HepG2 (cell line): ENCODE data around the gene TMEFF1. TPM values are rescaled to one million over a fixed set of nuclear protein-coding genes. Genes with fewer than 3 reads are reported as not detected.

Experiments used
- HNRNPLL ChIP-seq: fragments of 200-400 bp; formaldehyde crosslinking; IDR thresholded peaks from 2 replicates; pipeline ENCODE4 v1.6.1; 2017; ENCODE audit warnings: mild to moderate bottlenecking, low read depth, low read length; ENCODE audit not compliant: poor library complexity, severe bottlenecking
- KIAA2018 ChIP-seq: sonication (generic); formaldehyde crosslinking; IDR thresholded peaks from 2 replicates; pipeline ENCODE4 v1.5.0; 2020; ENCODE audit warnings: mild to moderate bottlenecking, missing genetic modification reagents, borderline replicate concordance
- NFKB2 ChIP-seq: sonication (generic); formaldehyde crosslinking; IDR thresholded peaks from 2 replicates; pipeline ENCODE4 v1.4.0; 2020; ENCODE audit warnings: missing genetic modification reagents, borderline replicate concordance
- PHF21A ChIP-seq: sonication (generic); formaldehyde crosslinking; IDR thresholded peaks from 2 replicates; pipeline ENCODE4 v1.5.0; 2020; ENCODE audit warnings: mild to moderate bottlenecking, missing genetic modification reagents
- STAG1 ChIP-seq: sonication (generic); formaldehyde crosslinking; IDR thresholded peaks from 2 replicates; pipeline ENCODE4 v1.4.0; 2020; ENCODE audit warnings: missing genetic modification reagents
- TAF1 ChIP-seq: sonication (generic); formaldehyde crosslinking; IDR thresholded peaks from 2 replicates; pipeline ENCODE4 v1.4.0; 2020; ENCODE audit warnings: missing genetic modification reagents
- USF2 ChIP-seq, 2 experiments: sonication (generic) in 1 of 2; formaldehyde crosslinking in 1 of 2; IDR thresholded peaks; 2 replicates each; pipeline versions ENCODE4 v1.5.1 to v1.6.1; 2011 to 2020; ENCODE audit warnings: borderline replicate concordance in 1 of 2, low read depth in 1 of 2, low read length in 1 of 2, mild to moderate bottlenecking in 1 of 2, missing genetic modification reagents in 1 of 2, moderate library complexity in 1 of 2
- ZHX1 ChIP-seq: sonication (generic); formaldehyde crosslinking; IDR thresholded peaks from 2 replicates; pipeline ENCODE4 v1.8.1; 2022; ENCODE audit warnings: low read depth, mild to moderate bottlenecking, missing genetic modification reagents
- ZNF674 ChIP-seq: sonication (generic); formaldehyde crosslinking; IDR thresholded peaks from 2 replicates; pipeline ENCODE4 v1.5.0; 2020; ENCODE audit warnings: low read depth, mild to moderate bottlenecking, missing genetic modification reagents
- ZNF687 ChIP-seq: sonication (generic); formaldehyde crosslinking; IDR thresholded peaks from 2 replicates; pipeline ENCODE4 v1.5.1; 2020; ENCODE audit warnings: mild to moderate bottlenecking, missing genetic modification reagents, moderate library complexity
- polyA plus RNA-seq, 8 experiments: library from polyadenylated mRNA; depleted of rRNA in 3 of 8; stranded (reverse) in 7 of 8; unstranded in 1 of 8; fragments of >200 nt; fragmentation: Illumina TruSeq in 4 of 8; extraction: Trizol in 4 of 8; gene quantifications; 2 replicates each; pipeline versions ENCODE4 v1.2.1 to v1.2.3, GENCODE V29; 2011 to 2016; ENCODE audit warnings: low read depth in 4 of 8, missing spikeins in 1 of 8, mixed read lengths in 1 of 8; ENCODE audit not compliant: insufficient read depth in 1 of 8
- total RNA-seq, 5 experiments: library from RNA; depleted of rRNA; stranded (reverse); fragments of >200 nt; fragmentation: Illumina TruSeq; extraction: Trizol; gene quantifications; 2 replicates each; pipeline ENCODE4 v1.2.3, GENCODE V29; 2016; ENCODE audit warnings: low read depth in 1 of 5

TMEFF1 gene
- total and polyA plus RNA-seq, 2 of the 13 experiments (the other 11 are each of a cell fraction or from before 2014, with no cell fraction given) = 0.87 to 1.9 TPM

GRCh38 chr9:100598641-100599145 is 125.7 kb downstream of the TMEFF1 start (continued):
- peak; percentile 84 for TF ChIP-seq ZNF687 (CRISPR knock-in tag)
- TF ChIP-seq NFKB2 (CRISPR knock-in tag) = peak; percentile 58; the same call in 1 of the 2 replicates
- TF ChIP-seq USF2 (IDR thresholded peaks at IDR 0.05; ENCODE audit: low read depth, low read length) = no peak
- no peak for TF ChIP-seq USF2 (CRISPR knock-in tag; IDR thresholded peaks at IDR 0.05; ENCODE audit: borderline replicate concordance)
- 0 out of 2 replicates have a peak, but pooled peaks have one; percentile 30 for TF ChIP-seq TAF1 (CRISPR knock-in tag)
- no peak for TF ChIP-seq KIAA2018
- peak; percentile 100 for TF ChIP-seq HNRNPLL
- TF ChIP-seq STAG1 = no peak
- no peak for TF ChIP-seq ZNF674 (CRISPR knock-in tag)
- peak; percentile 61; the same call in 1 of the 2 replicates for TF ChIP-seq ZHX1
- 0 out of 2 replicates have a peak, but pooled peaks have one; percentile 46 for TF ChIP-seq PHF21A (CRISPR knock-in tag)
